ENCODE data around the gene HPD.

Gene HPD

GRCh38 chr12:121875582-121875981 is 16.9 kb upstream of the HPD start:
- no peak for TF ChIP-seq CTCF (IDR thresholded peaks at IDR 0.05; ENCODE audit: borderline replicate concordance, extremely low read depth, low read length, poor library complexity, severe bottlenecking)
- TF ChIP-seq EZH2 (IDR thresholded peaks at IDR 0.05; ENCODE audit: borderline replicate concordance, low read depth, low read length, severe bottlenecking) = no peak
- H3K4me3 ChIP-seq (ENCODE audit: low read depth in 1 of 2, low read length in 2 of 2) = no peak overlapping the region
- no peaks in the 10 kb centered on the region for H3K4me1 ChIP-seq (ENCODE audit: insufficient read depth, low read length)
- H3K36me3 ChIP-seq (ENCODE audit: insufficient read depth, low read length) = no peaks in the 10 kb centered on the region
- no peak overlapping the region for H2AFZ ChIP-seq (ENCODE audit: low read depth, low read length)
- no peaks in the 10 kb centered on the region for H3K79me2 ChIP-seq (ENCODE audit: insufficient read depth, low read length)
- ATAC-seq (ENCODE audit: insufficient read depth, low read depth) (no peak), DNase-seq (no peak)
- H3K27me3 ChIP-seq (ENCODE audit: insufficient read depth, low read length, poor library complexity) = no peaks in the 10 kb centered on the region
- no peaks in the 10 kb centered on the region for H4K20me1 ChIP-seq (ENCODE audit: insufficient read depth, low read length)
- no peak overlapping the region for H3K27ac ChIP-seq (ENCODE audit: low read length)
- no peaks in the 10 kb centered on the region for H3K9me3 ChIP-seq (ENCODE audit: insufficient read depth, low read length, severe bottlenecking)
- no peak overlapping the region for H3K9ac ChIP-seq (ENCODE audit: low read depth, low read length)
- H3K4me2 ChIP-seq (ENCODE audit: insufficient read depth, low read length) = no peak overlapping the region

- Histone ChIP-seq H3K79me2 (ENCODE audit: insufficient read depth, low read length) (no peaks in the 10 kb centered on the region), H2AFZ (ENCODE audit: low read depth, low read length) (no peak overlapping the region), H3K9ac (ENCODE audit: low read depth, low read length) (no peak overlapping the region), H3K27ac (ENCODE audit: low read length) (no peak overlapping the region), H4K20me1 (ENCODE audit: insufficient read depth, low read length) (no peaks in the 10 kb centered on the region), H3K4me3 (ENCODE audit: low read depth in 1 of 2, low read length in 2 of 2) (no peak overlapping the region), H3K4me1 (ENCODE audit: insufficient read depth, low read length) (no peaks in the 10 kb centered on the region), H3K27me3 (ENCODE audit: insufficient read depth, low read length, poor library complexity) (no peaks in the 10 kb centered on the region), H3K9me3 (ENCODE audit: insufficient read depth, low read length, severe bottlenecking) (no peaks in the 10 kb centered on the region), H3K4me2 (ENCODE audit: insufficient read depth, low read length) (no peak overlapping the region), H3K36me3 (ENCODE audit: insufficient read depth, low read length) (no peaks in the 10 kb centered on the region)
- no peak for DNase-seq
- TF ChIP-seq EZH2 (IDR thresholded peaks at IDR 0.05; ENCODE audit: borderline replicate concordance, low read depth, low read length, severe bottlenecking) (no peak), CTCF (IDR thresholded peaks at IDR 0.05; ENCODE audit: borderline replicate concordance, extremely low read depth, low read length, poor library complexity, severe bottlenecking) (no peak)
- ATAC-seq (ENCODE audit: insufficient read depth, low read depth) = no peak
Measured at GRCh38 chr12:121874071-121874470, 15.4 kb upstream of the HPD start.

GRCh38 chr12:121873216-121873569 is 14.5 kb upstream of the HPD start:
- Histone ChIP-seq H3K4me3 (ENCODE audit: low read depth in 1 of 2, low read length in 2 of 2) (no peak overlapping the region), H3K9ac (ENCODE audit: low read depth, low read length) (no peak overlapping the region), H3K27ac (ENCODE audit: low read length) (no peak overlapping the region), H3K9me3 (ENCODE audit: insufficient read depth, low read length, severe bottlenecking) (no peaks in the 10 kb centered on the region), H3K36me3 (ENCODE audit: insufficient read depth, low read length) (no peaks in the 10 kb centered on the region), H3K4me1 (ENCODE audit: insufficient read depth, low read length) (no peaks in the 10 kb centered on the region), H3K27me3 (ENCODE audit: insufficient read depth, low read length, poor library complexity) (no peaks in the 10 kb centered on the region), H3K79me2 (ENCODE audit: insufficient read depth, low read length) (no peaks in the 10 kb centered on the region), H2AFZ (ENCODE audit: low read depth, low read length) (no peak overlapping the region), H3K4me2 (ENCODE audit: insufficient read depth, low read length) (no peak overlapping the region), H4K20me1 (ENCODE audit: insufficient read depth, low read length) (no peaks in the 10 kb centered on the region)
- no peak for DNase-seq
- no peak for ATAC-seq (ENCODE audit: insufficient read depth, low read depth)
- TF ChIP-seq EZH2 (IDR thresholded peaks at IDR 0.05; ENCODE audit: borderline replicate concordance, low read depth, low read length, severe bottlenecking) (no peak), CTCF (IDR thresholded peaks at IDR 0.05; ENCODE audit: borderline replicate concordance, extremely low read depth, low read length, poor library complexity, severe bottlenecking) (no peak)
